GM21786 (cell line): ENCODE data around the gene RPA3.

Experiments
- ATAC-seq: cut with Tn5 transposase; IDR thresholded peaks from one replicate; pipeline ENCODE4 v1.9.1; 2021; ENCODE audit not compliant: unreplicated experiment

Gene RPA3

GRCh38 chr7:7732621-7733281 lies 14.3 kb upstream of the RPA3 start:
- ATAC-seq: no peak

DNA sequence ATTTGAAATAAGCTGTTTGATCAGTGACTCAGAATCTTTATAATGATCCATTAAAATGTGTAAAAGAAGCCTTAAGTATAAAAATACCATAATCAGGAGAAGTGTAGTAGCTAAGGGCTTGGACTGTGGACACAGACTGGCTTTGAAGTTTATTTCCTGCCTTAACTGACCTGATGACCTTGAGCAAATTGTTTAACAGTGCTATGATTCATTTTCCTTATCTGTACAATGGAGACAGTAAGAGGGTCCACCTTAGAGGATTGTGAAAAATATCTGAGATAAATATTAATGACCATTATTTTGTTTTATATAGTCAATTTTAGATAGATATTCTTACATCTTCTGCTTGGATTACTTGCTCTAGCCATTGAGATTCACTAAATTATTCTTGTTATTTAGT lies 13.3 kb upstream of the RPA3 start:
- ATAC-seq: no peak

DNA sequence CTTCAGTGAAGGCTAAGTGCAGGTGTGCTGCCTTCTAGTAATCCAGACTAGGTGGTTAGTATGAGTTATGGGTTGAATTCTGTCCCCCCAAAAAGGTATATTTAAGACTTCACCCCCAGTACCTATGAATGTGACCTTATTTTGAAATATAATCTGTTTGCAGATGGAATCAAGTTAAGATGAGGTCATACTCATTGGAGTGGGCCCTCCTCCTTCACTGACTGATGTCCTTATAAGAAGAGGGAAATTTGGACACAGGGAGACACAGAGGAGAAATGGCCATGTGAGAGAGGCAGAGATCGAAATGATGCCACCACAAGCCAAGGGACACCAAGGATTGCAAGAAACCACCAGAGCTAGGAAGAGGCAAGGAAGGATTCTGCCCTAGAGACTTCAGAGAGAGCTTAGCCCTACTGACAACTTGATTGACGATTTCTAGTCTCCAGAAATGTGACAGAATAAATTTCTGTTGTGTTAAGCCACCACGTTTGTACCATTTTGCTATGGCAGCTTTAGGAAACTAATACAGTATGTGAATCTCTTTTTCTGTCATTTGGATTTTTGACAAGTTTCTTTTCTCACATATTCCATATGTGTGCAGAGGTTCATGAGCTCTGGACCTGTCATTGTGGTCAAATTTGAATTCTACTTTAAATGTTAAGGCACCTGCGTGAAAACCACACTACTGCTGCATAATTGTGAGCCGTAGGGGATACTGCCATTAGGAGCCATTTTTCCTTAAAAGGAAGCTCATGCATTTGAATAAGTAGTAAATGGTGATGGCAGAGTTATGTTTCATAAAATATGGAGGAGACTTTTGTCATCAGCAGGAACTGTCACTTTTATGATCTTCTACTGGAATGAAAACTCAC lies 2.6 kb upstream of the RPA3 start:
- ATAC-seq: no peak

- ATAC-seq: no peak
These were observed 1.8 kb upstream of the RPA3 start for GRCh38 chr7:7720193-7720592.

- ATAC-seq: peak; percentile 96
These were observed 829 bp upstream of the RPA3 start for GRCh38 chr7:7719236-7719635.

DNA sequence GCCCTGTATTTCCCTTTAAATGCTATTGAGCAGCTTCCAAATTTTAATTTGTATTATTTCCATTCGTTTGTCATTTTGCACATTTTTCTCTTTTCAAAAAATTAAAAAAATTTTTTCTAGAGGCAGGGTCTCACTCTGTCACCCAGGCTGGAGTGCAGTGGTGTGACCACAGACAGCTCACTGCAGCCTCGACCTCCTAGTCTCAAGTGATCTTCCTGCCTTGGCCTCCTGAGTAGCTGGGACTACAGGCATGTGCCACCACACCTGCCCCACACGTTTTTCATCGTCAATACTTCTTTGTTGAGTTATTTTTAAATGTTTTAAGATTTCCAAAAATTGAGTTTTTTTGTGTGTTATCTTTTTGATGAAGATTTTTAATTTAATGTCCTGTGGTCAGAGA lies 4.7 kb downstream of the RPA3 start:
- no peak for ATAC-seq

DNA sequence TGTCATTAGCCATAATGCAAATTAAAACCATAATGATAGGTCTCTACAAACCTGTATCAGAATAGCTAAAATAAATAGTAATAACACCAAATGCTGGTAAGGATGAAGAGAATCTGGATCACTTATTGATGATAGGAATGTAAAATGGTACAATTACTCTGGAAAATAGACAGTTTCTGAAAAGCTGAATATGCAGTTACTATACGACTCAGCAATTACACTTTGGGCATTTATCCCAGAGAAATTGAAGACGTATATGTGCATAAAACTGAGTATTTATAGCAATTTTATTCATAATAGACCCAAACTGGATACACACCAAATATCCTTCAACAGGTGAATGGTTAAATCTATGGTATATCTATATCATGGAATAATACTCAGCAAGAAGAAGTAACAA lies 7.9 kb downstream of the RPA3 start:
- ATAC-seq: no peak

GRCh38 chr7:7709291-7709690 lies 9.1 kb downstream of the RPA3 start:
- ATAC-seq: no peak

DNA sequence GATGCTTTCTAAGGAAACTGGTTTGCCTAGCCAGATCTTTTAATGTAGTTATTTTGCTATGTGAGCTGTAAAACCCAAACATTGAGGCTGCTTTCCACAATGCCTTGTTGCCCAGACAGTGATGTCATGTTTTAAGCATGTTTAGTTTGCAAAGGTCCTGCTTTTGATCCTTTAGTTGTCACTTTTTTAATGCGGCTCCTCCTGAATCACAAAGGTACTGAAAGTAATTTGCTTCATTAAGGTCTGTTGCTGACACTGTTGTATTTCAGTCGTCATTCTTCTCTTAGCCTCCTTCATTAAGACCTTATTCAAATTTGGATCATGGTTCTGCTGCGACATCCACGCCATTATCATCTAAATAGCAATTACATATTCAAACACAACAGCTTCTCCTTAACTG lies 10.6 kb downstream of the RPA3 start:
- no peak for ATAC-seq

GRCh38 chr7:7707246-7707645 lies 11.2 kb downstream of the RPA3 start:
- ATAC-seq: no peak

GRCh38 chr7:7706556-7707172 lies 11.7 kb downstream of the RPA3 start:
- ATAC-seq: peak; percentile 24

- ATAC-seq: peak; percentile 79
These were observed 12.3 kb downstream of the RPA3 start for GRCh38 chr7:7706101-7706511.

- no peak for ATAC-seq
These were observed 13.1 kb downstream of the RPA3 start for GRCh38 chr7:7705318-7705717.

GRCh38 chr7:7704867-7705266 lies 13.5 kb downstream of the RPA3 start:
- no peak for ATAC-seq

DNA sequence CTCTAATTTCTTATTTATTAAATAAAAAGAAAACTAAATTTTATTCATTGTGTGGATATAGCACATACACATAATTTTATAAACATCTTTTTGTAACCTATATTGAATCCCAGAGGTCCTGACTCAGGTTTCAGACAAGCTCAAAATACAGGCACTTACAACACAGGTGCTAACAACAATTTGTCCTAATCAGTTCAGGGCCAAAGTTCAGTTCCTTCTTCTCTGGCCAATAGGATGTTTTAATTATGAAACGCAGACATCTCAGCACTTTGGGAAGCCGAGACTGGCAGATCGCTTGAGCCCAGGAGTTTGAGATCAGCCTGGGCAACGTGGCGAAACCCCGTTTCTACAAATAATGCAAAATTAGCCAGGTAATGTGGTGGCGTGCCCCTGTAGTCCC lies 15.0 kb downstream of the RPA3 start:
- ATAC-seq: no peak

DNA sequence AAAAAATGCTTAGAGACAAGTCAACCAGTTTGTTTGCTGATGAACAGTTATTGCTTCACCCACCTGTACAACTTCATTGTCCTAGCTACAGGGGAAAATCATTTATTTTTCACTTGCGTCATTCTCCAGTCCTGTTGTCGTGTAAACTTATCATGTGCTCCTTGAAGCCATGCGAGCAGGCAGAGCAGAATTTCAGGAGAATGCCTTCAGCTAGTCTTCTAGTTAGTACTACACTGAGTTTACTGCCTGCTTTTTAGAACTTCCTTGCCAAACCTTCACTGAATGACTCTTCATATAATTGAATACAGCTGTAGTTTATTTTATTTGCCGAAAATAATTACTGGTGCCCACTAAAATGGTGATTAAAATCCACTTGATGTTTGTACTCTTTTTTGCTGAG lies 15.6 kb downstream of the RPA3 start:
- no peak for ATAC-seq

- ATAC-seq: no peak
These were observed 16.9 kb downstream of the RPA3 start for GRCh38 chr7:7701527-7701926.

DNA sequence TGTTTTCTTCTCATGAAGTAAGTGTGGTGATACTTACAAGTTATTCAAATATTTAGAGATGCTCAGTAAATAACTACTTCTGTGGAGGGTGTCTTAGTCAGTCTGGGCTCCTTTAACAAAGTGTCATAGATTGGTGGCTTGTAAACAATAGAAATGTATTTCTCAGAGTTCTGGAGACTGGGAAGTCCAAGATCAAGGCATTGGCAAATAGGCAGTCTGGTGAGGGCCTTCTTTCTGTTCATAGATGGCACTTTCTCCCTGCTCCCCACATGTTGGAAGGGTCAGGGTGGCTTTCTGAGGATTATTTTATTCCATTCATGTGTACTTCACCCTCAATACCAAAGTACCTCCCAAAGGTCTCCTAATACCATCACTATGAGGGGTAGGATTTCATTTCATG lies 18.4 kb downstream of the RPA3 start:
- no peak for ATAC-seq

DNA sequence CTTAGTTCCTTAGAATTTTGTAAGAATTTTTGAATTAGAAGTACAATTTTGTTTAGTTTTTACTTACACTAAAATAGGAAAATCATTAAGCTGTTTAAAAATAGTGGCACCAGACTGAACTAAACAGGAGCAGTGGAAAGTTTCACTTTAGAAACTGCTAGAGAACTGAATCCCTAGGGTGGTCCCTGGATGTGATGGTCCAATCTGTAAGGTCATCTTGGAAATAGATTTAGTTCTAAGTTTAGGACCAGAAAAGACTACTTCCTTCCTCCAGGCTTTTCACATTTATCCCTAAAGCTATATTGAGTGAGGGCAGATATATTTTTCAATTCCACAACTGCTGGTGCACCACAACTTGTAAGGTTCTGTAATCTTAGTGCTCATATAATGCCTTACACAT lies 19.0 kb downstream of the RPA3 start:
- no peak for ATAC-seq

- no peak for ATAC-seq
These were observed 19.5 kb downstream of the RPA3 start for GRCh38 chr7:7698930-7699329.

GRCh38 chr7:7696458-7697119 lies 21.8 kb downstream of the RPA3 start:
- ATAC-seq: no peak
